CD4-positive, alpha-beta T cell treated with Interleukin-15 for 1 hour (primary cell): ENCODE results near the gene PALMD.

Experiments
- DNase-seq: peaks from one replicate; pipeline ENCODE4 v3.0.0-alpha.2; 2020

Gene PALMD

DNA sequence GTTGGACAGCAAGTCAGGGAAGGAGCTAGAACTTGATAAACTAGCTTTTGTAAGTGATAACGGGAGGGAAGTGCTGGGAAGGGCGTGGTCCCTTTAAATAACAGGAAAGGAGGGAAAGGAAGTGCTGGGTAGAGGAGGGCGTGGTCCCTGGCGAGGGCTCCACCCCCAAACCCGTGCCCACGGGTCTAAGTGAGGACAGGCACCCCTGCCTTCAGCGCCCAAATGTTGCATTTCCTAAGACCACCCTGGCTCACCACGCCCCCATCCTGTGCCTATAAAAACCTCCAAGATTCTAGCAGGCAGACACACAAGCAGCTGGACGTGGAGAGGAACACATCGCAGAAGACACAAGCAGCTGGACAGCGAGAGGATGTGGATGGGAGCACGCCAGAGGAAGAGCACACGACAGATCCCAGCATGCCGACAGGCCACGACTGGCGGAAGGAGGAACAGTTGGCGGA, 58.5 kb downstream of the PALMD start:
- no peak for DNase-seq

DNA sequence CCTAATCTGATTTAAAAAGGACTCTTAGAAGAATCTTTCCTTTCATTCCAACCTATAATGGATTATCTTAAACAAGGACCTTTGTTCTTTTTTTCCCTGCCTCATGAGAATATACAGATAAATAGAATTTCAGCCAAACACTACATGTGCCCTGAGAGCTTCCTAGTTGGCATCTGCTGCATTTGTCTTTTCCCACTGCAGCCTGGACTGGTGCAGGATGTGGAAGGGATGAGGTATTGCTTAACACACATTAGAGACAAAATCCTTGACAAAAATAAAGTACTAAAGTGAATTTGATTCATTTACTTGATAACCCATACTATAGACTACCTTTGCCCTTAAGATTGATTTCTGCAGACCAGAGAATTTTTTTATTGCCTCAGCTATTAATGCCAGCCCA, 59.5 kb downstream of the PALMD start:
- DNase-seq, result no peak

DNA sequence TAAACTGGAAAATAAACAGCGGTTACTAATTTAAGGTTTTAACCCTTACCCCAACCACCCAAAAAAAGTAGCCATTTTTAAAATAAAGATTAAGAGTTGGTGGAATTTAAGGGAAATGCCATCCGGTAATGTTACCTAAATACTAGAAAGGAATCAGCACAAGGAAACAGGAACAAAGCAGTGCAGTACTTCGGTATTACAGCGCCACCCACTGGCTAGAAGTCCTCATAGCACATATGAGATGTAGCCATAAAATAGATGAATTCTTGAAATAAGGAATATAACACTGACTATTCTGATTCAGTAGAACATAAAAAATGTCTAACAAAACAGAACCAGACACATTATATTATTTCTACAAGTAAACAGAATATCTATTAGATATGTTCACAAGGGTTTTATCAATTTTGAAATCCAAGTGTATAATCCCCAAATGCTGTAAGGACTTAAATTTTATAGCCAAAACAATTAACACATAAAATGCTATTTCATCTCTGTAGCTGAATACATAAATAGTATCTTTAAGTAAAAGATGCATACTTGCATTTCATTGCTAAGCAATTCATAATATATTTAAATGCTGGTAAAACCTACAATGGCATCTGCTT, 61.7 kb downstream of the PALMD start:
- peak; percentile 52 for DNase-seq

DNA sequence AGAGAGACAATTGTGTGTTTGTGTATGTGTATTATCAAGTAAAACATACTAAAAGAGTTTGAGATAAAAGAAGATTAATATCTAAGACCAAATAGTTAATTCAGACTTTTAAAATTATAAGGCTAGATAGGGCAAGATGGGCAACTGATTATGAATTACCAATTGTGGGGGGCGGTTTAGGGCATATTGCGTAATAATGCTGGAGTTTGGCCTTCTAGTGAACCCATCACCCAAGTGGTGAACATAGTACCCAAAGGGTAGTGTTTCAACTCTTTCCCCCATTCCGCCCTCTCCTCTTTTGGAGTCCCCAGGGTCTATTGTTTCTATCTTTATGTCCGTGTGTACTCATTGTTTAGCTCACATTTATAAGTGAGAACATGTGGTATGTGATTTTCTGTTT, 65.1 kb downstream of the PALMD start:
- no peak for DNase-seq

DNA sequence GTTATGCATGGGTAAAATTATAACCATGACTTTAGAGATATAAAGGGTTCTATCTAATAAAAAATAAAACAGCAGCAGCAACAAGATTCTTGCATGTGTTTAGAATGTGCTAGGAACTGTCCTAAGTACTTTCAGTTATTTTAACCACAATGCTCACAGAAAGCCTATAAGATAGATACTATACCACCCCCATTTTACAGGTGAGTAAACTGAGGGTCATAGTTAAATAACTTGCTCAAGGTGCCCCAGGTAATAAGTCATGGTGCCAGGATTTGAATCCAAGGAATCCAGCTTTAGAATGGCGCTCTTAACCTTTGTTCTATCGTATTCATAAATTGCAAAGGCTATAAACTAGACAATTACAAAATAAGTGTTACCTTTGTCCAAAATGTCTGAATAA, 67.1 kb downstream of the PALMD start:
- no peak for DNase-seq

DNA sequence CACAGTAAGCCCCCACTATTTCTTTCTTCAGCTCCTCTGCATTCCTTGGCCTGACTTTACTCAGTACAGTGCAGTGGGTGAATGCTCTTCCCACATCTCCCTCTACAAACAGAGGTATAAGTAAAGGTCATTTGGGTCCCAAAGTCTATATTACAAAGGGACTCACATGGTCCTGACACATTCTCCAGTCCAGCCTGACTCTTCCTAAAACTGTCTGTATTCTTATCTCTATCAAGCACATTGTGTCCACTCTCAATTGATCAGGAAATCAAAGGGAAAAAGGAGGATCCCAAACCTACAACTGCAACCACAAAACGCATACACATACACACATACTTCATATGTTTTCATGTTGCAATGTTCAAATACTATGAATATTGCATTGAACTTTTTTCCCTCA, 71.1 kb downstream of the PALMD start:
- no peak for DNase-seq

DNA sequence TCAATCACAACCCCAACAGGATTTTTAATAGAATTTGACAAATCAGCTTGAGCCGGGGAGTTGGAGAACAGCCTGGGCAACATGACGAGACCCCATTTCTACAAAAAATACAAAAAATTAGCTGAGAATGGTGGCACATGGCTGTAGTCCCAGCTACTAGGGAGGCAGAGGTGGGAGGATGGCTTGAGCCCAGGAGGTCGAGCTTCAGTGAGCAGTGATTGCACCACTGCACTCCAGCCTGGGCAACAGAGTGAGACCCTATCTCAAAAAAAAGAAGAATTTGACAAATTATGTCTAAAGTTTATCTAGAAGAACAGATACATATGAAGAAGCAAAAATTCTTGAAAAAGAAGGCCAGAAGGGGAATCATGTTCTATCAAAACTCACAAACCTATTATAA, 77.3 kb downstream of the PALMD start:
- DNase-seq, result no peak

DNA sequence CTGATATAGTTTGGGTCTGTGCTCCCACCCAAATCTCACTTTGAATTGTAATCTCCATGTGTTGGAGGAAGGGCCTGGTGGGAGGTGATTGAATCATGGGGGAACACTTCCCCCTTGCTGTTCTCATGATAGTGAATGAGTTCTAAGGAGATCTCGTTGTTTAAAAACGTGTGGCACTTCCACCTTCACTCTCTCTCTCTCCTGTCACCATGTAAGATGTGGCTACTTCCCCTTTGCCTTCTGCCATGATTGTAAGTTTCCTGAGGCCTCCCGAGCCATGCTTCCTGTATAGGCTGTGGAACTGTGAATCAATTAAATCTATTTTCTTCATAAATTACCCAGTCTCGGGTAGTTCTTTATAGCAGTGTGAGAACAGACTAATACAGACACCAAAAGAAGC, 80.1 kb downstream of the PALMD start:
- no peak for DNase-seq

DNA sequence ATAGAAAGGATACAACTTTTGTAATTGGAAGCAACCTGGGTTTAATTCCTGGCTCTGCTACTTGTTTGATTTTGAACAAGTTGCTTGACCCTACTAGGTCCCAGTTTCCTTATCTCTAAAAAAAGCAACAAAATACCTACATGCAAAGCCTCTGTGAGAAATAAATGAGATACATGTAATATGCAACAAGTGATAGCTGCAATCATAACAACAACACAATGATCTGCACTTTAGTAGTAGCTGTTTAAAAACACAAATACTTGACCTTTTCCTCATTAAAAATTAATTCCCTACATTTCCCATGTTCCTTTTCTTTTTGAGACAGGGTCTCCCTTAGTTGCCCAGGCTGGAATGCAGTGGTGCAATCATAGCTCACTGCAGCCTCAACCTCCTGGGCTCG, 80.5 kb downstream of the PALMD start:
- no peak for DNase-seq

DNA sequence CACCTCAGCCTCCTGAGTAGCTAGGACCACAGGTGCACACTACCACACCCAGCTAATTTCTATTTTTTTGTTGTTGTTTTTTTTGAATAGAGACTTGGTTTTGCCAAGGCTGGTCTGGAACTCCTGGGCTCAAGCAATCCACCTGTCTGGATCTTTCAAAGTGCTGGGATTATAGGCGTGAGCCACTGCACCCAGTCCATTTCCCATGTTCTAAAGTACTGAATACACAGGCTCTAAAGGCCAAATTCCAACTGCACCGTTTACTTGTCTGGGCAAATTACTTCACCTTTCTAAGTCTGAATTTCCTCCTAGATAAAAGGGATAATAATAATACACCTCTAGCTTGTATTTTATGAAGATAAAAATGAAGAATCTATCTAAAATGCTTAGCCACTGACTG, 80.9 kb downstream of the PALMD start:
- DNase-seq, result no peak

DNA sequence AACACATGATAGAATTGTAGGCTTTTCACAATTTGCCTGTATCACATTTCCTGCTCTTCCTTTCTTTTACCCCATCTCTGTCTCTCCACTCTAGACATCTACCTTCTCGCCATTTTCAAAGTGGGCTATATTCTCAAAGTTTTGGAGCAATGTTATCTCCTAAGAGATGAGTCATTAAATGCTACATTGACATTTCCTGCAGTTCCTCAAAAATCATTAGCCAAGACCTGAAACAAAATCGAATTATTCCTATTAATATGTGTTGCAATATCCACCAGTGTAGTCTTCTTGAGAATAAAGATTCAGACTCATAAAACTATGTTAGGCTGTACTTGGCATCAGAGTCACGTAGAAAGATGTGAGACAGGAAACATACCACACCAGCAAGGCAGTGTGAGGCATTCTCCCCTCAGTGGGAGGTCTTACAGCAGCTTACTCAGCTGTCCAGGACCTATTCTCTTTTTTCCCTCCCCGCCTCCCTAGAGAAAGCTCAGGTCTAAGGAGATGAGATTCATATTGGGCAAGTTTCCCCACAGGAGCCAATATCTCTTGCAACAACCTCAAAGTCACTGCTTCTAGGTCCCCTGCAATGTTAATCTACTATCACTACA, 81.8 kb downstream of the PALMD start:
- no peak for DNase-seq

DNA sequence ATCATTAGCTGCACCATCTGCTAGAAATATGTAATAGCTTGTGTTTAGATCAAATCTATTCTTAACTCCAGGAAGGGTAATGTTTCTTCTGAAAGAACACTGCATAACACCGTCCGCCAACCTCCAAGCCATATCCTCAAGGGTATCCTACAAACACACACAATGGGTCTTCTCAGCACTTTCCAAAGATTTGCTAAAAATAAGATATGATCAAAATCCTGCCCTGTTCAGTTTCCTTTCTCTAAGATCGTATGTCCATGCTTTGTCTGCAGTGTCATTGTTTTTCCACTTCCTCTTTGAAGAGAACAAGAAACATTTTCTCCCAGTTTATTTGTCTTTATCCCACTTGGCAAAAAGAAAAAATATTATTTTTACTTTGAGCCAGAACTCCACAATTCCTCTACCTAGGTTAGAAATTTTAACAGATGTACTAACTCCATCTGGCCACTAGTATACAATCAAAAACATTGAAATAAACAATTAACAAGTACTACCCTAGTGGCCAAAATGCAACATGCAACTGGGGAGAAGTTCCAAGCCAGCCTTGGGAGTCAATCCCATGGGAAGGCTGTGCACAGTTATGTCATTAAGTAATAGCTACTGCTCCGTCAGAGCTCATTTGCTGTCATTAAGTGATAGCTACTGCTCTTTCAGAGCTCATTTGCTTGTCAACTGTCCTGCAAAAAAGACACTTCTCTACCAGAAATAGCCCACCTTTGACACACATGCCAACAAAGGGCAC, 82.8 kb downstream of the PALMD start:
- no peak for DNase-seq

DNA sequence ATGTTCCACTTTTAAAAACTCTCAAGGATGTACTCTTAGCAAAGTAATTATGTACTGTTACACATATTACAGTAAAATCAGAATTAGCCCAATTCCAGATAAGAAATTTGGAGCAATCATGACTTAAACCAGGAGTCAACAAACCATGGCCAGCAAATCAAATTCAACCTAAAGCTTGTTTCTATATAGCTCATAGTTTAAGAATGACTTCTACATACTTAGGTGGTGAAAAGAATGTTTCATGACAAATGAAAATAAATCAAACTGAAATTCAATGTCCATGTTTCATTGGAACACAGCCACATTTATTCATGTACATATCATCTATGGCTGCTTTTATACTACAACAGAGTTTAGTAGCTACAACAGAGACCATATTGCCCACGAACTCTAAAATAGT, 85.5 kb downstream of the PALMD start:
- no peak for DNase-seq

DNA sequence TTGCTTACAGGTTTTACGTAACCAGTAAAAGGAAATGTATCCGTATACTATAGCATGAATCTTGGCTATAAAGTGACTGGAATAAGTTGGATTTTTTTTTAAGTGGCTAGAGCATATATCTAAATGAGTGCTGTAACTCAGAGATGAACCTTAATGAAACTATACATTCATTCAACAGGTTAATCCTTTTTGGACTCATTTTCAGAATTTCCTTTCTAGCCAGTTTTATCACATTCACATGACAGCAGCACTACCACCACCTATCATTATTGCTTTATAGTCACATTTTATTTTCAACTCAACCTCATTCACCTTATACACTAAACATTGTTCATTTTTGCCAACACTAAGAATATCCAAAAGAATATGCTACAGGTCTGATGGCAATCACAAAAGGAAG, 89.9 kb downstream of the PALMD start:
- no peak for DNase-seq

DNA sequence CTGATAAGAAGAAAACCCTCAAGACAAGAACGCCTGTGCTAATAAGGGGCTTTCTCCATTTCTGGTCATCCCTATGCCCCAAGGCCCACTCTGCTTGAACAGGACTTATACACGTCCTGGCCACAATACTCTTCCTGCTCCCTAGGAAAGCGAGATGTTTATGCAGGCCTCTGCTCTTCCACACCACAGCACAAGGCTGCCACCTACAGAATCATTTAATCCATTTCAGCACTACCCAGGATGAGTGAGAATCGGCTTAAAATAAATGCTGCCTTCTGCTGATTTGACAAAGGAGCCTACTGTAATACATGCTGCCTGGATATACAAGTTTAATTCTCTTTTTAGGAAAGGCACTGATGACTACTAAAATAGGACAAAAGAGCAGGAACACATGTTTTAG, 91.1 kb downstream of the PALMD start:
- DNase-seq, result no peak

DNA sequence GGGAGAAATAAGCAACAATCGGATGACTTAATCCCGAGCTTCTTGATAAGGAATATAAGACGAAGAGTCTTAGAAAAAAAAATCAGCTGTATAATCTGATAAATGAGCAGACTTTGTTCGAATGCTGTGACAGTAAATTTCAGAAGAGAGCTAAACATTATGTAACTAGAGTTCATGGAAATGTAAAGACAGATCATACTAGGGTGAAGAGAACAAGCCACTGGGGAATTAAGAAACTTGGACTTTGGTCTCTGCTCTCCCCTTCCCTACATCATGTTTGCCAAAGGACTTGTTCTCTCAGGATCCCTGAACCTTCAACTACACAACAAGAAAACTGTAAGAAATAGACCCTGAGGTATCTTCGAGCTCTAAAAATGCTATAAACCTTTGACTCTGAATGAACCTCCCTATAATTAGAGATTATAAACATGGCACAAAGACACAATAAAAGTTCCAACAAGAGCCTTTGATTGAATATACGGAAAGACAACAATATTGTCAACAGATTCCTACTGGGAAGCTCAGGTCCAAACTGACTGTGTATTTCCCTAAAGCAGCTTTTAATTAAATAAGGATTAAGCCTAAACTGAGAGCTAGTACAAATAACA, 93.0 kb downstream of the PALMD start:
- DNase-seq, result no peak

DNA sequence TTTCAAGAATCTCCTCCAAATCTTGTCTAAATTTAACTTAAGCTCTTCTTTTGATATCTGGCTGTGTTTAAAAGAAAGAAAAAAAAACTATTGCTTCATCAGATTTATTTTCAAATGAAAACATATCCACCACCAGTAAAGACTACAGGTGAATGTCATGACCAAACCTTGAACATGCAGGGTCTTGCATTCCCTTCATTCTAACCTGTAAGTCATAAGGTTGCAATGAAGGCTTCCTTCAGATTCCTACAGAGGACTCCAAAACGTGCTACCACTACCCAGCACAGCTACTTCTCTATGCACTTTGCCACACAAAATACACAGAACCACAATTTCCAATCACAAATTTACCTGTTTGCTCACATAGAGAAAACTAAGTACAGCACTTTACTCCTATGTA, 94.2 kb downstream of the PALMD start:
- no peak for DNase-seq
